SH-SY5Y (cell line): ENCODE measurements around the gene MCM6.

Source experiments
- GATA2 ChIP-seq: IDR thresholded peaks from 2 replicates; pipeline ENCODE4 v1.6.1; 2011; ENCODE audit warnings: mild to moderate bottlenecking, low read depth, low read length
- GATA3 ChIP-seq: IDR thresholded peaks from 2 replicates; pipeline ENCODE4 v1.6.1; 2011; ENCODE audit warnings: low read depth, mild to moderate bottlenecking, low read length, moderate library complexity

DNA sequence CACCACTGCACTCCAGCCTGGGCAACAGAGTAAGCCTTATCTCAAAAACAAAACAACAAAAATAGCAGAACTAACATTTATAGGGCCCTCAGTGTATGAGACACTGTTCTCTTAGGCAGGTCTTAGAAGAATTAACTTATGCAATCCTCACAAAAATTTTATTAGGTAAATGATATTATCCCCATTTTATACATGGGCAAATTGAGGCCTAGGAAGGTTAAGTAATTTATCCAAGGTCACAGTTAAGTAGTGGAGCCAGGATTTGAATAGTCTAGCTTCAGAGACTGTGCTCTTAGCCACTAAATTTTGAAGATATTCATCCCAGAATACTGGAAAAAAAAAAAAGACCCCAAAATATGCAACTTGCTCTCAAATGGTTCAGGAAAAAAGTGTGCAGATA, 22.8 kb downstream of the MCM6 start:
- TF ChIP-seq GATA2 (no peak), GATA3 (no peak)
